Ascending aorta (tissue), 2 donors: ENCODE measurements around the gene OR51B6. TPM values are rescaled to one million over a fixed set of nuclear protein-coding genes. Genes with fewer than 3 reads are reported as not detected.
"Not testable (repeated sequence)": the region's sequence is repeated elsewhere in the genome, so short reads cannot be mapped to it uniquely, and the experiment has no call there.

Experiments used
- DNase-seq, 2 donors: peaks; one replicate each; pipeline ENCODE4 v3.0.0-alpha.2; 2019; ENCODE audit warnings: low spot score in 2 of 2
- H3K27ac ChIP-seq, 2 donors: fragments of 200-600 bp; sonication (generic); one replicate each; pipeline ENCODE4 v1.5.1; 2016 to 2017; ENCODE audit warnings: mild to moderate bottlenecking in 1 of 2
- H3K27me3 ChIP-seq: fragments of 200-600 bp; sonication (generic); one replicate; pipeline ENCODE4 v1.5.1; 2017
- H3K36me3 ChIP-seq, 2 donors: fragments of 200-600 bp; sonication (generic); one replicate each; pipeline ENCODE4 v1.5.1; 2016
- H3K4me1 ChIP-seq, 2 donors: fragments of 200-600 bp; sonication (generic); one replicate each; pipeline ENCODE4 v1.5.1; 2016 to 2017; ENCODE audit warnings: mild to moderate bottlenecking in 1 of 2
- H3K4me3 ChIP-seq, 2 donors: fragments of 200-600 bp; sonication (generic); one replicate each; pipeline ENCODE4 v1.5.1; 2016 to 2017; ENCODE audit warnings: mild to moderate bottlenecking in 1 of 2
- H3K9me3 ChIP-seq, 2 donors: fragments of 200-600 bp; sonication (generic); one replicate each; pipeline ENCODE4 v1.5.1; 2016
- intact Hi-C: fragments of 100-400 bp; cut with DNase I; formaldehyde crosslinking; loops from one replicate; pipeline ENCODE4 v1.15.1; 2023
- total RNA-seq: library from RNA; depleted of rRNA; stranded (reverse); fragments of >200 nt; gene quantifications from one replicate; pipeline ENCODE4 v1.1.0, GENCODE V29; 2016
- TF ChIP-seq, protein P1 (sequence below), 3 experiments: fragments of 200-600 bp in 2 of 3; fragments of 450-650 bp in 1 of 3; sonication (generic) in 2 of 3; IDR thresholded peaks; one replicate each; pipeline ENCODE4 v1.5.1; 2016 to 2019; ENCODE audit warnings: antibody characterized with exemption in 3 of 3, mild to moderate bottlenecking in 1 of 3, moderate library complexity in 1 of 3

Gene OR51B6
- total RNA-seq, 1 donor from 2014 or later: not detected

DNA sequence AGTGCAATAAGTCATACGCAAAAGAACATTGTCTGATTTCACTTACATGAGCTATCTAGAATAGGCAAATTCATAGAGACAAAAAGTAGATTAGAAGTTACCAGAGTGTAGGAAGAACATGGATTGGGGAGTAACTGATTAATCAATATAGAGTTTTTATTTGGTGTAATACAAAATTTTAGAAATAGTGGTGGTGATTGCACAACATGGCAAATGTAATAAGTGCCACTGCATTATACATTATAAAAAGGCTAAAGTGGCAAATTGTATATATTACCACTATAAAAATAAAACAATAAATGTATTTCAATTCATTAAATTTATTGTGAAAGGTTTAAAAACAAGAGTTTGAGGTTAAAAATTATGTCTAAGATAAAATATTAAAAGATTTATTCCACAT is 40.9 kb upstream of the OR51B6 start:
- Histone ChIP-seq H3K9me3 (no peaks in the 10 kb centered on the region), H3K27ac (no peak overlapping the region), H3K4me3 (no peak overlapping the region), H3K36me3 (no peaks in the 10 kb centered on the region), H3K4me1 (no peaks in the 10 kb centered on the region), H3K27me3 (no peaks in the 10 kb centered on the region)
- intact Hi-C loops: no loop called here
- DNase-seq: no peak
- TF ChIP-seq, protein P1, sequence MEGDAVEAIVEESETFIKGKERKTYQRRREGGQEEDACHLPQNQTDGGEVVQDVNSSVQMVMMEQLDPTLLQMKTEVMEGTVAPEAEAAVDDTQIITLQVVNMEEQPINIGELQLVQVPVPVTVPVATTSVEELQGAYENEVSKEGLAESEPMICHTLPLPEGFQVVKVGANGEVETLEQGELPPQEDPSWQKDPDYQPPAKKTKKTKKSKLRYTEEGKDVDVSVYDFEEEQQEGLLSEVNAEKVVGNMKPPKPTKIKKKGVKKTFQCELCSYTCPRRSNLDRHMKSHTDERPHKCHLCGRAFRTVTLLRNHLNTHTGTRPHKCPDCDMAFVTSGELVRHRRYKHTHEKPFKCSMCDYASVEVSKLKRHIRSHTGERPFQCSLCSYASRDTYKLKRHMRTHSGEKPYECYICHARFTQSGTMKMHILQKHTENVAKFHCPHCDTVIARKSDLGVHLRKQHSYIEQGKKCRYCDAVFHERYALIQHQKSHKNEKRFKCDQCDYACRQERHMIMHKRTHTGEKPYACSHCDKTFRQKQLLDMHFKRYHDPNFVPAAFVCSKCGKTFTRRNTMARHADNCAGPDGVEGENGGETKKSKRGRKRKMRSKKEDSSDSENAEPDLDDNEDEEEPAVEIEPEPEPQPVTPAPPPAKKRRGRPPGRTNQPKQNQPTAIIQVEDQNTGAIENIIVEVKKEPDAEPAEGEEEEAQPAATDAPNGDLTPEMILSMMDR (IDR thresholded peaks at IDR 0.05): no peak

DNA sequence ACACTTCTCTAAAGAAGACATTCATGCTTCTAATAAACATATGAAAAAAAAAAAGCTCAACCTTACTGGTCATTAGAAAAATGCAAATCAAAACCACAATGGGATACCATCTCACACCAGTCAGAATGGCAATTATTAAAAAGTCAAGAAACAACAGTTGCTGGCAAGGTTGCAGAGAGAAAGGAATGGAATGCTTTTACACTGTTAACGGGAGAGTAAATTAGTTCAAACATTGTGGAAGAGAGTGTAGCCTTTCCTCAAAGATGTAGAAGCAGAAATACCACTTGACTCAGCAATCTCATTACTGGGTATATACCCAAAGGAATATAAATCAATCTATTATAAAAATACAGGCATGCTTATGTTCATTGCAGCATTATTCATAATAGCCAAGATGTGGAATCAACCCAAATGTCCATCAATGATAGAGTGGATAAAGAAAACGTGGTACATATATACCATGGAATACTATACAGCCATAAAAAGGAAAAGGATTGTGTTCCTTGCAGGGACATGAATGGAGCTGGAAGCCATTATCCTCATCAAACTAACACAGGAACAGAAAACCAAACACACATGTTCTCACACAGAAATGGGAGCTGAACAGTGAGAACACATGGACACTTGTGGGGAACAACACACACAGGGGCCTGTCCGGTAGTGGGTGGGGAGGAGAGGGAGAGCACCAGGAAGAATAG is 37.8 kb upstream of the OR51B6 start:
- H3K9me3 ChIP-seq, H3K36me3 ChIP-seq, H3K4me3 ChIP-seq, H3K4me1 ChIP-seq, H3K27me3 ChIP-seq, DNase-seq, H3K27ac ChIP-seq, intact Hi-C loops: not testable (repeated sequence)

DNA sequence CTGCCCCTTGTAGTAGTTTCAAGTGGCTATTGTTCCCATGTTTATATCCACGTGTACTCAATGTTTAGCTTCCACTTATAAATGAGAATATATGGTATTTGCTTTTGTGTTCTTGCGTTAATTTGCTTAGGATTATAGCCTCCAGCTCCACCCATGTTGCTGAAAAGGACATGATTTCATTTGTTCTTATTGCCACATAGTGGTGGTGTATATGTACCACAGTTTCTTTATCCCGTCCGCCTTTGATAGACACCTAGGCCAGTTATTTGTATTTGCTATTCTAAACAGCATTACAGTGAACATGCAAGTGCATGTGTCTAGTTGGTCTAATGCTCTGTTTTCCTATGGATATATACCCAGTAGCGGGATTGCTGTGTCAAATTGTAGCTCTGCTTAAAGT is 34.0 kb upstream of the OR51B6 start:
- no peak overlapping the region for H3K27ac ChIP-seq
- no peaks in the 10 kb centered on the region for H3K36me3 ChIP-seq
- no peaks in the 10 kb centered on the region for H3K4me1 ChIP-seq
- intact Hi-C loops: no loop called here
- no peaks in the 10 kb centered on the region for H3K27me3 ChIP-seq
- no peaks in the 10 kb centered on the region for H3K9me3 ChIP-seq
- TF ChIP-seq, protein P1 (IDR thresholded peaks at IDR 0.05): no peak
- DNase-seq: no peak
- no peak overlapping the region for H3K4me3 ChIP-seq

DNA sequence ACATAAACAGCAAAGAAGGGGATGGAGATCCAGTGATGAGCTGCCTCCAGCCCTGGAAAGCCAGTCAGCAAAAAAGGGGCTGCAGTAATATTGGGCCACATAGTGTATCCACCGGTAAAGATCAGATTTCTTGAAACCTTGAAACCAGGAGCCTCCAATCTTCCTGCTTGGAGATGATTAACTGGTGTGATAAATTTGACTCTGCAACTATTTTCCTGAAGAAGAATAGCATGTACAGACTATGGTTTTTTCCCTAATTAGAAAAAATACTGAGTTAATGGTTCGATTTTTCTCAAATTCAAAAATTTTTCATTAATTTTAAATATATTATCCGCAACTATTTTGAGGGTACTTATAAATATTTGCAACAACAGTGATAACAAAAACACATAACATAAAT is 27.1 kb upstream of the OR51B6 start, which contains the start of gene OR51B2:
Gene OR51B2 (minus strand): TSS at position 101 of the 400 bp plus-strand sequence. CDS start 0 bp downstream, at position 101.
- H3K4me1 ChIP-seq: no peaks in the 10 kb centered on the region
- no peaks in the 10 kb centered on the region for H3K36me3 ChIP-seq
- TF ChIP-seq, protein P1 (IDR thresholded peaks at IDR 0.05): no peak
- H3K27ac ChIP-seq: no peak within 1 kb of the TSS
- intact Hi-C loops: no loop called here
- no peaks in the 10 kb centered on the region for H3K9me3 ChIP-seq
- no peak for DNase-seq
- no peaks in the 10 kb centered on the region for H3K27me3 ChIP-seq
- H3K4me3 ChIP-seq: no peak within 1 kb of the TSS

DNA sequence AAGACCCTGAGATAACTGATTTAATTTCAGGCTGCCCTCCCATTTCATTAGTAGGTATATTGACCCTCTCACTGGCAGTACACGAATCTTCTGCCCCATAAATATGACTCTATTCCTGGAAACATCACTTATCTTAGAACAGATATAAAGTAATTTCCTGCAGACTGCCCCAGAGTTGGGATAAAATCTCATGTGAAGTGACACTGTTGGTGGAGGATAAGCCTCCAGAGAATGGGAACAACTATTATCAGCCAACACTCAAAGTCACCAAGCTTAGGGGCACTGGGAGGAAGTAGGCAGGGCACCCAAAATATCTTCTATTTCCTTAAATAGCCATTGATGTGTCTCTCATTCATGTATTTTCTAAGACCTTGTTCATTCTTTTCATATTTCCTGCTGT is 16.1 kb upstream of the OR51B6 start:
- Histone ChIP-seq H3K36me3 (no peaks in the 10 kb centered on the region), H3K4me1 (no peaks in the 10 kb centered on the region), H3K27me3 (no peaks in the 10 kb centered on the region), H3K9me3 (no peaks in the 10 kb centered on the region), H3K4me3 (no peak overlapping the region), H3K27ac (no peak overlapping the region)
- intact Hi-C loops: no loop called here
- TF ChIP-seq, protein P1 (IDR thresholded peaks at IDR 0.05): no peak
- DNase-seq: no peak

DNA sequence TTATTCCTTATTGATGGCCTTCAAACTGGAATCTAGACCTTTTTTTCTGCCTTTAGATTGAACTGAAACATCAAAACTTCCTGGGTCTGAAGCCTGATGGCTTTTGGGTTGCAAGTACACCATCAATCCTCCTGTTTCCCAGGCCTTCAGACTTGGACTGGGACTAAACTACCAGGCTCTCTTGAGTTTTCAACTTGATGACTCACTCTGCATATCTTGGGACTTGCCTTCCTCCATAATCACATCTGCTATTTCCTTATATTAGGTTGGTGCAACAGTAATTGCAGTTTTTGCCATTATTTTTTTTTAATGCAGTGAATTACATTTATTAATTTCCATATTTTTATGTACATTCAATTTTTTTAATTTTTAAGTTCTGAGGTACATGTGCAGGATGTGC is 15.0 kb upstream of the OR51B6 start:
- Histone ChIP-seq H3K4me3 (no peak overlapping the region), H3K9me3 (no peaks in the 10 kb centered on the region), H3K36me3 (no peaks in the 10 kb centered on the region), H3K27me3 (no peaks in the 10 kb centered on the region), H3K4me1 (no peaks in the 10 kb centered on the region), H3K27ac (no peak overlapping the region)
- intact Hi-C loops: no loop called here
- no peak for DNase-seq
- TF ChIP-seq, protein P1 (IDR thresholded peaks at IDR 0.05): no peak

DNA sequence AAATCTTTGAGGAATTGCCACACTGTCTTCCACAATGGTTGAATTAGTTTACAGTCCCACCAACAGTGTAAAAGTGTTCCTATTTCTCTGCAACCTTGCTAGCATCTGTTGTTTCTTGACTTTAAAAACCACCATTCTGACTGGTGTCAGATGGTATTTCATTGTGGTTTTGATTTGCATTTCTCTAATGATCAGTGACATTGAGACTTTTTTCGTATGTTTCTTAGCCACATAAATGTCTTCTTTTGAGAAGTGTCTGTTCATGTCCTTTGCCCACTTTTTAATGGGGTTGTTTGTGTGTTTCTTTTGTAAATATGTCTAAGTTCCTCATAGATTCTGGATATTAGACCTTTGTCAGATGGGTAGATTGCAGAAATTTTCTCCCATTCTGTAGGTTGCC is 14.1 kb upstream of the OR51B6 start:
- H3K9me3 ChIP-seq, intact Hi-C loops, DNase-seq, H3K27ac ChIP-seq, H3K4me3 ChIP-seq, H3K4me1 ChIP-seq, H3K36me3 ChIP-seq, H3K27me3 ChIP-seq: not testable (repeated sequence)
